ENCODE results near the gene PCSK6.

- TF ChIP-seq CTCF (IDR thresholded peaks at IDR 0.05) (no peak), POLR2A (IDR thresholded peaks at IDR 0.05) (no peak)
Observed at GRCh38 chr15:101535170-101535902, 45.8 kb upstream of the PCSK6 start.
